GM15510 (cell line): ENCODE results near the gene PRSS2.
A peak's percentile ranks its signal among the peaks of the same experiment; 100 is the strongest.

ENCODE experiments used
- POLR2A ChIP-seq: IDR thresholded peaks from 3 replicates; pipeline ENCODE4 v1.6.1; 2011; ENCODE audit warnings: borderline replicate concordance; ENCODE audit not compliant: insufficient read length; ENCODE audit errors: extremely low read depth

Gene PRSS2

GRCh38 chr7:142805350-142806021 lies 34.7 kb downstream of the PRSS2 start:
- no peak for TF ChIP-seq POLR2A

- TF ChIP-seq POLR2A, result no peak
These were observed 35.2 kb downstream of the PRSS2 start for GRCh38 chr7:142806022-142806356.

- TF ChIP-seq POLR2A, result no peak
These were observed 36.2 kb downstream of the PRSS2 start for GRCh38 chr7:142806957-142807356.

- no peak for TF ChIP-seq POLR2A
These were observed 37.2 kb downstream of the PRSS2 start for GRCh38 chr7:142807855-142808460.

- no peak for TF ChIP-seq POLR2A
These were observed 37.7 kb downstream of the PRSS2 start for GRCh38 chr7:142808461-142808801.

GRCh38 chr7:142808802-142809583 lies 38.2 kb downstream of the PRSS2 start:
- TF ChIP-seq POLR2A, result peak; percentile 52

GRCh38 chr7:142809671-142810070 lies 38.9 kb downstream of the PRSS2 start:
- no peak for TF ChIP-seq POLR2A

- no peak for TF ChIP-seq POLR2A
These were observed 40.5 kb downstream of the PRSS2 start for GRCh38 chr7:142811154-142811737.

- TF ChIP-seq POLR2A, result no peak
These were observed 41.9 kb downstream of the PRSS2 start for GRCh38 chr7:142812437-142813215.

GRCh38 chr7:142813226-142813625 lies 42.5 kb downstream of the PRSS2 start:
- no peak for TF ChIP-seq POLR2A

- no peak for TF ChIP-seq POLR2A
These were observed 42.9 kb downstream of the PRSS2 start for GRCh38 chr7:142813699-142814098.

- no peak for TF ChIP-seq POLR2A
These were observed 43.7 kb downstream of the PRSS2 start for GRCh38 chr7:142814451-142814850.

GRCh38 chr7:142815134-142815533 lies 44.4 kb downstream of the PRSS2 start:
- TF ChIP-seq POLR2A, result no peak

- no peak for TF ChIP-seq POLR2A
These were observed 46.7 kb downstream of the PRSS2 start for GRCh38 chr7:142817506-142817905.

- TF ChIP-seq POLR2A, result no peak
These were observed 48.8 kb downstream of the PRSS2 start for GRCh38 chr7:142819530-142819929.
